Measurements from ENCODE around the gene TPM1. TPM values are rescaled to one million over a fixed set of nuclear protein-coding genes. Genes with fewer than 3 reads are reported as not detected.

TPM1 gene
- total and polyA plus RNA-seq, 2 donors (not counting 1 experiment from before 2014, with no cell fraction given): 5.5 to 20.3 TPM

DNA sequence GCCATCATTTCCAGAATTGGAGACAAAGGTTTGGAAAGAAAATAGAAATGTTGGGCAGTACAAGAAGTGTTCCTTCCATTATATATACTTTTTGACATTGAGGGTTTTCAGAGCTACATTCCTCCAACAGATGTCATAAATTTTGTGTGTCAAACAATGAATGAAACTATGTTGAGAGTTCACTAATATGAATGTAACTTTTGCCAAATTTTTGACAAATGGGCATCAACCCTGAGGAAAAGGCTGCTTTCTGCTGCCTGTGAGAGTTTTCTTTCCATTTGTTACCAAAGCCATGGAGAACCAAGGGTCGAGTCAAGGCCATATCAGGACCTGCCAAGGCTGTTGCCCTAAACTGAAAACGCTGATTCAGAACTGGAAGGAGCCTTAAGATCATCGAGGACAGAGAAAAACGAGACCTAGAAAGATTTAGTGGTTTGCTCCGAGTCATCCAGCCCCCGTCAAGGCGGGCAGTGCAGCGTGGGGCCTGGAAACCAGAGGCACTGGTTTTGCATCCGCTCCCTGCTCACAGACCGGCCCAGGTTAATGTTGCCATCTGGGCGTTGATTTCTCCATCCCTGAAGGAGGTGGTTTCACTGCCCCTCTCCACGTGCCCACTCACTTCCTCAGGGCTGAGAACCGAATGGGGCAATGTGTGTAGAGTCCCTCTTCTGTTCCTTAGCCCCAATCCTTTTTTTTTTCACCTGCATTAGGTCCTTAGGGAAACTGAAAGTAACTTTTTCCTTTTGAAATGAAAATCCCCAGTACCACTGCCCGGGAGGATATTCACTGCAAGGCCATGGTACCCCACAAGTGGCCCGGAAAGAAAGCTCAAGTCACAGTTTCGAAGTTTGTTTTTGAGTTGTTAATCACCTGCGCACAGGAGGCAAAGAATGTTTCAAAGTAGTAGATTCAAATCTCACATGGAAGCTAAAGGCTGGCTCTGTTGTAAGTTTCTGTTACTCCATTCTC, 32.8 kb downstream of the TPM1 start:
- TF ChIP-seq EZH2 (IDR thresholded peaks at IDR 0.05; ENCODE audit: borderline replicate concordance, insufficient read depth, low read depth, low read length, poor library complexity, severe bottlenecking): no peak
- TF ChIP-seq, protein P1, sequence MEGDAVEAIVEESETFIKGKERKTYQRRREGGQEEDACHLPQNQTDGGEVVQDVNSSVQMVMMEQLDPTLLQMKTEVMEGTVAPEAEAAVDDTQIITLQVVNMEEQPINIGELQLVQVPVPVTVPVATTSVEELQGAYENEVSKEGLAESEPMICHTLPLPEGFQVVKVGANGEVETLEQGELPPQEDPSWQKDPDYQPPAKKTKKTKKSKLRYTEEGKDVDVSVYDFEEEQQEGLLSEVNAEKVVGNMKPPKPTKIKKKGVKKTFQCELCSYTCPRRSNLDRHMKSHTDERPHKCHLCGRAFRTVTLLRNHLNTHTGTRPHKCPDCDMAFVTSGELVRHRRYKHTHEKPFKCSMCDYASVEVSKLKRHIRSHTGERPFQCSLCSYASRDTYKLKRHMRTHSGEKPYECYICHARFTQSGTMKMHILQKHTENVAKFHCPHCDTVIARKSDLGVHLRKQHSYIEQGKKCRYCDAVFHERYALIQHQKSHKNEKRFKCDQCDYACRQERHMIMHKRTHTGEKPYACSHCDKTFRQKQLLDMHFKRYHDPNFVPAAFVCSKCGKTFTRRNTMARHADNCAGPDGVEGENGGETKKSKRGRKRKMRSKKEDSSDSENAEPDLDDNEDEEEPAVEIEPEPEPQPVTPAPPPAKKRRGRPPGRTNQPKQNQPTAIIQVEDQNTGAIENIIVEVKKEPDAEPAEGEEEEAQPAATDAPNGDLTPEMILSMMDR (IDR thresholded peaks at IDR 0.05): no peak
- DNase-seq (no peak), ATAC-seq (ENCODE audit: low read depth) (no peak)
- Mint-ChIP-seq H3K9me3 (ENCODE audit: insufficient read depth) (no peaks in the 10 kb centered on the region), H3K4me3 (no peak overlapping the region), H3K4me1 (no peaks in the 10 kb centered on the region), H3K27me3 (peaks cover 23% of the 10 kb centered on the region), H3K27ac (no peak overlapping the region)
- ChIA-PET CTCF (interaction anchor here (1.0 kb wide), 1 partner anchor 27 kb away, joined by 4 read pairs; no protein-coding TSS in a partner anchor), POLR2A (no interaction called here)
- Histone ChIP-seq H3K4me2 (replicated peaks; ENCODE audit: low read depth, low read length, poor library complexity, severe bottlenecking) (no peak overlapping the region), H3K9me3 (ENCODE audit: control extremely low read depth in 1 of 3, control insufficient read depth in 2 of 3, insufficient read depth in 1 of 3, low read length in 2 of 3) (no peaks in the 10 kb centered on the region), H3K79me2 (ENCODE audit: control insufficient read depth, insufficient read depth, low read length) (no peaks in the 10 kb centered on the region), H4K20me1 (ENCODE audit: control insufficient read depth, insufficient read depth, low read length, poor library complexity, severe bottlenecking) (no peaks in the 10 kb centered on the region), H2AFZ (ENCODE audit: insufficient read depth, low read depth, low read length, poor library complexity, severe bottlenecking) (no peak overlapping the region), H3K27ac (ENCODE audit: low read length in 2 of 2) (no peak overlapping the region), H3K4me3 (ENCODE audit: control extremely low read depth in 1 of 5, extremely low read depth in 1 of 5, insufficient read depth in 1 of 5, low read depth in 2 of 5, low read length in 4 of 5) (no peak overlapping the region), H3K36me3 (replicated peaks in 1 of 2; ENCODE audit: control extremely low read depth in 1 of 2, control insufficient read depth in 1 of 2, extremely low read depth in 1 of 2, insufficient read depth in 2 of 2, low read length in 1 of 2) (no peaks in the 10 kb centered on the region), H3K9ac (ENCODE audit: low read length) (no peak overlapping the region), H3K27me3 (replicated peaks in 1 of 4; ENCODE audit: control extremely low read depth in 1 of 4, control insufficient read depth in 3 of 4, insufficient read depth in 4 of 4, low read length in 3 of 4) (peaks cover 0 to 2% (median 0%) of the 10 kb centered on the region in 4 experiments), H3K4me1 (ENCODE audit: control insufficient read depth in 2 of 2, insufficient read depth in 2 of 2, low read length in 2 of 2) (no peaks in the 10 kb centered on the region)
- 80% methylated on average over 14 of the region's 17 CpGs for WGBS (ENCODE audit: insufficient coverage)
- intact Hi-C loops (cut with micrococcal nuclease): no loop called here

Data from B cell (primary cell).